Panc1 (cell line): ENCODE results near the gene LHPP. TPM values are rescaled to one million over a fixed set of nuclear protein-coding genes. Genes with fewer than 3 reads are reported as not detected.

Experiments used
- ATAC-seq: fragments of 200-7000 bp; cut with Tn5 transposase; 2 replicates; pipeline ENCODE4 v1.9.1; 2020; ENCODE audit warnings: mild to moderate bottlenecking, moderate library complexity
- BruUV-seq: library from RNA; stranded (reverse); fragments of 400-500 nt; replicated peaks from 2 replicates; lab custom pipeline; 2021; lab: Mats Ljungman, UMichigan
- CTCF ChIA-PET: fragments of 300-600 bp; sonication (Branson Sonifier 250); formaldehyde crosslinking; loops from one replicate; lab custom pipeline; 2022; ENCODE audit warnings: antibody characterized with exemption; lab: Charles Lee
- POLR2A ChIA-PET: fragments of 300-600 bp; sonication (Branson Sonifier 250); formaldehyde crosslinking; loops from one replicate; lab custom pipeline; 2022; ENCODE audit warnings: antibody characterized with exemption; lab: Charles Lee
- DNase-seq: peaks from one replicate; pipeline ENCODE4 v3.0.0-alpha.2; 2010; ENCODE audit warnings: low read depth, low spot score
- H3K27ac ChIP-seq: 2 replicates; pipeline ENCODE4 v1.5.1; 2011; ENCODE audit warnings: mild to moderate bottlenecking, low read length, inconsistent platforms
- H3K27me3 ChIP-seq: fragments of 200-500 bp; sonication (Bioruptor generic); 2 replicates; pipeline ENCODE4 v1.6.0; 2014; ENCODE audit warnings: low read length, inconsistent platforms; ENCODE audit not compliant: control insufficient read depth, insufficient read depth
- H3K36me3 ChIP-seq: fragments of 200-500 bp; sonication (Bioruptor generic); 2 replicates; pipeline ENCODE4 v1.5.1; 2014; ENCODE audit warnings: inconsistent platforms, mild to moderate bottlenecking, low read length, moderate library complexity; ENCODE audit not compliant: control insufficient read depth, insufficient read depth
- H3K4me1 ChIP-seq: 2 replicates; pipeline ENCODE4 v1.5.1; 2011; ENCODE audit warnings: inconsistent platforms, mild to moderate bottlenecking, low read length, moderate library complexity; ENCODE audit not compliant: control insufficient read depth, insufficient read depth
- H3K4me3 ChIP-seq, 2 experiments: 2 replicates each; pipeline ENCODE4 v1.5.1; 2011 to 2012; ENCODE audit warnings: low read depth in 2 of 2, low read length in 2 of 2, mild to moderate bottlenecking in 2 of 2, inconsistent platforms in 1 of 2, moderate library complexity in 1 of 2
- H3K9me3 ChIP-seq: fragments of 200-500 bp; sonication (Bioruptor generic); 2 replicates; pipeline ENCODE4 v1.5.1; 2014; ENCODE audit warnings: low read depth, mild to moderate bottlenecking, inconsistent platforms, low read length, moderate library complexity; ENCODE audit not compliant: control insufficient read depth, insufficient read depth
- POLR2AphosphoS5 ChIP-seq: IDR thresholded peaks from 2 replicates; pipeline ENCODE4 v1.6.1; 2012; ENCODE audit warnings: mild to moderate bottlenecking, low read depth, low read length, moderate library complexity
- SIN3A ChIP-seq: IDR thresholded peaks from 2 replicates; pipeline ENCODE4 v1.6.1; 2012; ENCODE audit warnings: low read depth, mild to moderate bottlenecking, low read length, moderate library complexity, borderline replicate concordance; ENCODE audit not compliant: insufficient read depth
- TCF7L2 ChIP-seq: IDR thresholded peaks from 2 replicates; pipeline ENCODE4 v1.6.1; 2011; ENCODE audit warnings: mild to moderate bottlenecking, low read depth, low read length, inconsistent platforms
- in situ Hi-C: cut with HindIII; loops from 2 replicates; pipeline ENCODE4 v1.10.0; 2016; ENCODE audit warnings: low sequenced_read_pairs, low pct_unique_long_range_greater_than_20kb
- intact Hi-C: fragments of 100-400 bp; cut with micrococcal nuclease; formaldehyde crosslinking; loops from one replicate; pipeline ENCODE4 v1.10.0; 2022; ENCODE audit not compliant: unreplicated experiment
- total RNA-seq: library from RNA; stranded (reverse); gene quantifications from one replicate; pipeline ENCODE4 v1.2.1, GENCODE V29; 2021; ENCODE audit not compliant: unreplicated experiment
- TF ChIP-seq, protein P1 (sequence below), 2 experiments: IDR thresholded peaks; 2 replicates each; pipeline ENCODE4 v1.6.1; 2011 to 2012; ENCODE audit warnings: low read depth in 2 of 2, control low read depth in 1 of 2, low read length in 1 of 2, mild to moderate bottlenecking in 1 of 2, moderate library complexity in 1 of 2; ENCODE audit not compliant: insufficient read depth in 1 of 2
- TF ChIP-seq, protein P2 (sequence below): fragments of 450-650 bp; IDR thresholded peaks from 2 replicates; pipeline ENCODE4 v1.5.1; 2017; ENCODE audit warnings: mild to moderate bottlenecking

The LHPP gene
- total RNA-seq, 1 experiment from 2014 or later, result 15.0 TPM

DNA sequence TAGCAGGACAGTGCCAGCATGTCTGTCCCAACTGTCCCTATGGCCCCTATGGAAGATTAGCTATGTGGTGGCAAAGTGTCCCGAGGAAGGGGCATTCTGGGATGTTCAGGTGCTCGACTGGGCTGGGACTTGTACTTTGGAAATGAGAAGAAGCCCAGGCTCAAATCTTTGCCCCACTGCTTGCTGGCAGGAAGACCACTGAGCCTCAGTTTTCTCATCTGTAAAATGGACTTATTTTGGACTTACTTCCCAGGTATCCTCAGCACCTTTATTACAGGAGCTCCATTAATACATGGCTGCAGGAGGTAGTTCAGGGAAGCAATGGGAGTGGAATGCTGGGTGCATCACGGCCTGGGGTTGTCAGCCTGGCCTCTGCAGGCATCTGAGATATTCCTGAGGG, 71.2 kb downstream of the LHPP start:
- DNase-seq, result no peak
- CTCF ChIA-PET, result interaction anchor here (0.6 to 1.2 kb wide), 4 partner anchors 9 to 239 kb away, joined by 3 to 8 read pairs (median 4); no protein-coding TSS in a partner anchor
- TF ChIP-seq TCF7L2, result no peak
- TF ChIP-seq, protein P1, sequence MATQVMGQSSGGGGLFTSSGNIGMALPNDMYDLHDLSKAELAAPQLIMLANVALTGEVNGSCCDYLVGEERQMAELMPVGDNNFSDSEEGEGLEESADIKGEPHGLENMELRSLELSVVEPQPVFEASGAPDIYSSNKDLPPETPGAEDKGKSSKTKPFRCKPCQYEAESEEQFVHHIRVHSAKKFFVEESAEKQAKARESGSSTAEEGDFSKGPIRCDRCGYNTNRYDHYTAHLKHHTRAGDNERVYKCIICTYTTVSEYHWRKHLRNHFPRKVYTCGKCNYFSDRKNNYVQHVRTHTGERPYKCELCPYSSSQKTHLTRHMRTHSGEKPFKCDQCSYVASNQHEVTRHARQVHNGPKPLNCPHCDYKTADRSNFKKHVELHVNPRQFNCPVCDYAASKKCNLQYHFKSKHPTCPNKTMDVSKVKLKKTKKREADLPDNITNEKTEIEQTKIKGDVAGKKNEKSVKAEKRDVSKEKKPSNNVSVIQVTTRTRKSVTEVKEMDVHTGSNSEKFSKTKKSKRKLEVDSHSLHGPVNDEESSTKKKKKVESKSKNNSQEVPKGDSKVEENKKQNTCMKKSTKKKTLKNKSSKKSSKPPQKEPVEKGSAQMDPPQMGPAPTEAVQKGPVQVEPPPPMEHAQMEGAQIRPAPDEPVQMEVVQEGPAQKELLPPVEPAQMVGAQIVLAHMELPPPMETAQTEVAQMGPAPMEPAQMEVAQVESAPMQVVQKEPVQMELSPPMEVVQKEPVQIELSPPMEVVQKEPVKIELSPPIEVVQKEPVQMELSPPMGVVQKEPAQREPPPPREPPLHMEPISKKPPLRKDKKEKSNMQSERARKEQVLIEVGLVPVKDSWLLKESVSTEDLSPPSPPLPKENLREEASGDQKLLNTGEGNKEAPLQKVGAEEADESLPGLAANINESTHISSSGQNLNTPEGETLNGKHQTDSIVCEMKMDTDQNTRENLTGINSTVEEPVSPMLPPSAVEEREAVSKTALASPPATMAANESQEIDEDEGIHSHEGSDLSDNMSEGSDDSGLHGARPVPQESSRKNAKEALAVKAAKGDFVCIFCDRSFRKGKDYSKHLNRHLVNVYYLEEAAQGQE (IDR thresholded peaks at IDR 0.05; ENCODE audit: insufficient read depth in 1 of 2, low read depth in 2 of 2, low read length in 1 of 2), result no peak
- TF ChIP-seq SIN3A, result no peak
- TF ChIP-seq, protein P2, sequence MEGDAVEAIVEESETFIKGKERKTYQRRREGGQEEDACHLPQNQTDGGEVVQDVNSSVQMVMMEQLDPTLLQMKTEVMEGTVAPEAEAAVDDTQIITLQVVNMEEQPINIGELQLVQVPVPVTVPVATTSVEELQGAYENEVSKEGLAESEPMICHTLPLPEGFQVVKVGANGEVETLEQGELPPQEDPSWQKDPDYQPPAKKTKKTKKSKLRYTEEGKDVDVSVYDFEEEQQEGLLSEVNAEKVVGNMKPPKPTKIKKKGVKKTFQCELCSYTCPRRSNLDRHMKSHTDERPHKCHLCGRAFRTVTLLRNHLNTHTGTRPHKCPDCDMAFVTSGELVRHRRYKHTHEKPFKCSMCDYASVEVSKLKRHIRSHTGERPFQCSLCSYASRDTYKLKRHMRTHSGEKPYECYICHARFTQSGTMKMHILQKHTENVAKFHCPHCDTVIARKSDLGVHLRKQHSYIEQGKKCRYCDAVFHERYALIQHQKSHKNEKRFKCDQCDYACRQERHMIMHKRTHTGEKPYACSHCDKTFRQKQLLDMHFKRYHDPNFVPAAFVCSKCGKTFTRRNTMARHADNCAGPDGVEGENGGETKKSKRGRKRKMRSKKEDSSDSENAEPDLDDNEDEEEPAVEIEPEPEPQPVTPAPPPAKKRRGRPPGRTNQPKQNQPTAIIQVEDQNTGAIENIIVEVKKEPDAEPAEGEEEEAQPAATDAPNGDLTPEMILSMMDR, result no peak
- no peak for TF ChIP-seq POLR2AphosphoS5
- no peaks in the 10 kb centered on the region for H3K36me3 ChIP-seq
- POLR2A ChIA-PET, result no interaction called here
- H3K4me1 ChIP-seq, result no peaks in the 10 kb centered on the region
- ATAC-seq, result no peak
- in situ Hi-C loops, result no loop called here
- intact Hi-C loops, result loop anchor here (10.0 kb wide), 1 partner anchor 292 kb away; no protein-coding TSS in a partner anchor
- H3K9me3 ChIP-seq, result no peaks in the 10 kb centered on the region
- no peaks in the 10 kb centered on the region for H3K27me3 ChIP-seq
- H3K27ac ChIP-seq, result no peak overlapping the region
- no TSS peak for BruUV-seq
- H3K4me3 ChIP-seq, result no peak overlapping the region

DNA sequence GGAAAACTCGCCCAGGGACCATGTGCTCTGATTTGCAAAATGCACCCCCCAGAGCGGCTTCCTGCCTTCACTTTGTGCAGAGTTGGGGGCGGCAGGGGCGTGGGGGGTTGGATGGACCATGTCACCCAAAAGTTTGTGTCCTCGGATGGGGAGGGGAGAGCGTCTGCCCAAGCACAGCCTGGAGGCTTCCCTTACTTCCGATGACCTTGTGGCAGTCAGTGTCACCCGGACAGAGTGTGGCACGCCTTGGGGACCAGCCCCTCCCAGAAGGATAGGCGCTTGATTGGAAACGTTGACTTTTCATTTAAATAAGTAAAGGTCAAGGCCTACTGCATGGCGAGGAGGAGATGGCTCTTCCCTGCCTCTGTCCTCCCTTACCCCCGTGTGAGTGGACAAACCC, 71.6 kb downstream of the LHPP start:
- Histone ChIP-seq H3K9me3 (no peaks in the 10 kb centered on the region), H3K27me3 (no peaks in the 10 kb centered on the region), H3K4me1 (no peaks in the 10 kb centered on the region), H3K36me3 (no peaks in the 10 kb centered on the region), H3K4me3 (no peak overlapping the region), H3K27ac (no peak overlapping the region)
- in situ Hi-C loops, result no loop called here
- BruUV-seq, result no TSS peak
- TF ChIP-seq POLR2AphosphoS5 (no peak), TCF7L2 (no peak), SIN3A (no peak)
- TF ChIP-seq, protein P1 (IDR thresholded peaks at IDR 0.05; ENCODE audit: insufficient read depth in 1 of 2, low read depth in 2 of 2, low read length in 1 of 2), result no peak
- TF ChIP-seq, protein P2, result no peak
- intact Hi-C loops, result loop anchor here (10.0 kb wide), 1 partner anchor 292 kb away; no protein-coding TSS in a partner anchor
- ChIA-PET CTCF (interaction anchor here (1.0 to 1.2 kb wide), 2 partner anchors 8 to 208 kb away, joined by 3 to 6 read pairs; no protein-coding TSS in a partner anchor), POLR2A (interaction anchor here (0.6 kb wide), 1 partner anchor 325 kb away, joined by 4 read pairs; no protein-coding TSS in a partner anchor)
- DNase-seq (no peak), ATAC-seq (no peak)
